GM19467 (cell line): Measurements from ENCODE around the gene HMGB4.

ENCODE experiments used
- ATAC-seq: cut with Tn5 transposase; IDR thresholded peaks from one replicate; pipeline ENCODE4 v1.9.1; 2021; ENCODE audit warnings: mild to moderate bottlenecking, moderate library complexity; ENCODE audit not compliant: unreplicated experiment

HMGB4 gene

GRCh38 chr1:33846861-33847260 is 17.0 kb upstream of the HMGB4 start:
- no peak for ATAC-seq

DNA sequence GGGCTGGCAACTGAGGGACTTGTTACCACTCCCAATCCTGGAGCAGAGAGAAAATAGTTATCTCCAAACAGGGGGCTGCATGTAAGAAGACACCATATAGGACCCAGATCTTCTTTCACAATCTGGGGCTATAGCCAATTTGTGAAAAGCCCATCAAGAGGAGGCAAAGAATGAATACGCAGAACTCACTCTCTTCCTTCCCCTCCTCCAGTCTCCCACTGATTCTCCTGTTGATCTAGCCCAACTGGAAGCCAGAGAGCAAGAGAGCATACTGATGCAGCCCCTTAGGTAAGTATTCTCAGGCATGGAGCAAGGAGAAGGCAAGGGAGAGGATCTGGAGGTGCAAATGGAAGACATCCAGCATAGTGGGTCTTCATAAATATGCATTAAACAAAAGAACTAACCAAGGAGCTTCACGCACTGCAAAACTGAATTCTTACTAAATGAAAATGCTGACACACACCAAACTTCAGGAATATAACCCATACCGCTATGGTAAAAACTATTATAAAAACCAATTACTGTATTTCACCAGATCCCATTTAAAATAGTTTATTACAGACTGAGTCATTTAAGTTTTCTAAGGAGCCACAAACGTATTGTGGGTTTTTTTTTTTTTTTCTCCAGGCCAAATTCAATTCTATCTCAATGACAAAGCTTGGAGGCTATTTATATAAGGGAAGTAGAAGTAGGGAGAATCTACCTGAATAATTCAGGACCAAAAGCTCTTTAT is 15.5 kb upstream of the HMGB4 start:
- ATAC-seq = no peak

GRCh38 chr1:33849211-33849610 is 14.7 kb upstream of the HMGB4 start:
- no peak for ATAC-seq

DNA sequence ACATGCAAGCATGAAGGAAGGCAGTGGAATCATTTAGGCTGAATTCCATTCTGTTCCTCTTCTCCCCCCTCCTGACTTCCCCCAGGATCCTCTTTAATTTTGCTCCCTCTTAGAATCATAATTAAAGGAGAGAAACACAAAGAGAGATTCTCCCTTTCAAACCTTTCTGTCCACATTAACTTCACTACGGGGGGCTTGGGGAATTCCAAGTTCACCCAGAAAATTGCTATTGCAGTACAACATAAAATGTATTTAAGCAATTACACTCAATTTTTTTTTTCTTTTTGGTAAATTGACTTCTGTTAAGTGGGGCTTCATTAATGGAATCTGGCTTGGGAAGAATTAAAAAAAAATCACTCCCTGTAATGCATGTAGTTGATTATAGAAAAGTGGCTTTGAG is 13.4 kb upstream of the HMGB4 start:
- ATAC-seq = no peak

DNA sequence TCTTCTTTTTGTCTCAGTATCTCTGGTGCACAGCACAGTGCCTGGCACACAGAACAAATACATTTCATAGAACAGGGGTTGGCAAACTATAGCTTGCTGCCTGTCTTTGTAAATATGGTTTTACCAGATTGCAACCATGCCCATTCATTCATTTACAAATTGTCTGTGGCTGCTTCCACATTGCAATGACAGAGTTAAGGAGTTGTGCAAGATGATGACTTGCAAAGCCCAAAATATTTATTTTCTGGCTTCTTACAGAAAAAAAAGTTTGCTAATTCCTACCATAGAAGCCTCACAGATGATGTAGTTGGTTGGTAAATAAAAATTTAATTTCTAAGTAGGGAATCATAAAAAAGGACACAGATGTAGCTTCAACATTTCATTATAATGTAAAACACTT is 11.2 kb upstream of the HMGB4 start:
- ATAC-seq = no peak

GRCh38 chr1:33853431-33853830 is 10.4 kb upstream of the HMGB4 start:
- no peak for ATAC-seq

DNA sequence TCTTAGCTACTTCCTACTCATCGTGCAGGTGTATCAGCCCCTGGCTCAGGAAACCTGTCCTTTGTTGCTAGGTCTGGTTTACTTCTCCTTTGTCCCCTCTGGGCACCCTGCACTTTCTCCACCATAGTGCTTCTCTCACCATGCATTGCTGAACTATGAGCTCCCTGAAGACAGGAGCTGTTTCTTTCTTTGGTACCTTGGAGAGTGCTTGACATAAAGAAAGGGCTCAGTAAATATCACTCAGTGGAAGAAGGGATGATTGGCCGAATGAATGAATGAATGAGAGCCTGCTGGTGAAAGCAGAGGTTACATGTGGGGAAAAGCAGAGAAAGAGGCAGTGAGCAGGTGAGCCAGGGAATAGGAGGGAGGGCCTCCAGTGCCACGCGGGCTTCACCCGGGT is 9.8 kb upstream of the HMGB4 start:
- ATAC-seq = no peak

DNA sequence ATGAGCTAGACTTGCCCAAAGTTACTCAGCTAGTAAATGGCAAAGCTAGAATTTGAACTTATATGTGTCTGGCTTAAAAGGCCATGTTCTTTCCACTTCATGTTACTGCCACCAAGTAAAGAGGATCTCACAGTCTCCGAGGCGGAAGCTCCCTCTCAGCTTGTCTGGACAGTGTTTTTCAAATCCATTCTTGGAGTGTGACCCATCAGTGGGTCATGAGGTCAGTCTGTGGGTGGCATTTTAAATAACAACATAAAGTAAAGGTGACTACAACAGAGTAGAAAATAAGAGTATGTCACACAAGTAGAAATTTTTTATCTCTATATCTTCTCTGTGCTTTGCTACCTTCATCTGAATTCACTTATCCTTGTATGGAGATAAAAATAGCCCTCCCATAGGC is 3.2 kb upstream of the HMGB4 start:
- no peak for ATAC-seq

DNA sequence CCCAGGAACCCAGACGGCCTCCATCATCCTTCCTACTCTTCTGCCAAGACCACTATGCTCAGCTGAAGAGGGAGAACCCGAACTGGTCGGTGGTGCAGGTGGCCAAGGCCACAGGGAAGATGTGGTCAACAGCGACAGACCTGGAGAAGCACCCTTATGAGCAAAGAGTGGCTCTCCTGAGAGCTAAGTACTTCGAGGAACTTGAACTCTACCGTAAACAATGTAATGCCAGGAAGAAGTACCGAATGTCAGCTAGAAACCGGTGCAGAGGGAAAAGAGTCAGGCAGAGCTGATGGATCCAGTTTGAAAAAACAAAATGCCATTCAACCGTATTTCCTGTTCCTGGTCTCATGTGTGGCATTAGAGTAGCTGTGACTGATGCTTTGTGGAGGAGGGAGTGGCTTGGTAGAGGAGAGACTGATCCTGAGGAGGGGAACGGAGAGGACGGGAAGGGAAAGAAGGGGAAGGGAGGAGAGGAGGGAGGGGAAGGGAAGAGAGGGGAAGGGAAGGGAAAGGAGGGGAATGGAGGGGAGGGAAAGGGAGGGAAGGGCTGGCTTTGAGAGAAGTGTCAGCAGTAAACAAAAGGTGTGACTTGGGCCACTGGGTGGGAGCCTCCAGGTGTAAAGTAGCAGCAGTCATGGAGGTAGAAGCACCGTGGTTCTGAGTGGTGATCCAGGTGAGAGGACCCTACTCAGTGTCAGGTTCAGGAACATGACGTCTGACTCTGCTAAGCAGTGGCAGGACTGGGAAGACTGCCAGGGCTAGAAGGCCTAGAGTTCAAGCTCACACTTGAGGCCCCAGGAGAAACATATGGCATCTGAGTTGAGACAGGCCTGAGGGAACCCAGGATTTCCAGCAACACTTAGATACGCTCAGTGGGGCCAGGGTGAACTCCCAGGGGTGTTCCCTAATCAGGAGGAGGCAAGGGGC is 846 bp downstream of the HMGB4 start:
- no peak for ATAC-seq

DNA sequence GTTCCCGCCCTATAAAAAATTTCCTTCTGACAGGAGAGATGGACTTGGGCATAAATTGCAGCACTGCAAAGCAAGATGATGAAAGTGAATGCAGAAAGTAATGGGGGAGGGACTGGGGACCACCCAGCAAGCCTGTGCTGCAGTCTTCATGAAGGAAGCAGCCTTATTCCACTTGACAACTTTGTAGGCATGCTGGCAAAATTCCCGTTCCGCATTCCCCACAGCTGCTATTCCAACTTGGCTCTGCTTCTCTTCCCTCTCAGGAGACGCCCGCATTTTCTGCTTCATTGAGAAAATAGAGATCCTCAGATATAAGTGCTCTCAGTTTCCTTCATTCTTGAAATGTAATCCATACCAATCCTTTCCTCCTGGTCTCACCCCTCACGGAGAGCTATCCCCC is 2.4 kb downstream of the HMGB4 start:
- ATAC-seq = no peak

DNA sequence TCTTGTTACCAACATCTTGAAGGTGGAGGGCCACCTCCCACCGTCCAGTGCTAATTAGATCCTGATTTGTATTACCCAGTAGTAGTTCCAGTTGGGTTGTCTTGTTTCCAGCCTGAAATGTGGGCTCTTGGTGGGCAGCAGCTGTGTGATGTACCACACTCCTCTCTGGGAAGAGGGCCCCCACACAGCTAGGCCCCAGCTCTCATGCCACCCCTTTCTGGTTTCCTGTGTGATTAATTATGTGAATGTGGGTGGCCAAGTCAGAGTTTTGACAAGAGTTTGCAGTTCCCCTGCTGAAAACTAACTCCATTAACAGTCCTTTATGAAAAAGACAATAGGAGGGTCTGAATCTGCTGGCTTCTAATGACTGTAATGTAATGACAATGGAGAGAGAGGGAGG is 3.8 kb downstream of the HMGB4 start:
- ATAC-seq = no peak

GRCh38 chr1:33872275-33872674 is 8.4 kb downstream of the HMGB4 start:
- ATAC-seq = no peak

- no peak for ATAC-seq
Measured at GRCh38 chr1:33872683-33873082, 8.8 kb downstream of the HMGB4 start.

DNA sequence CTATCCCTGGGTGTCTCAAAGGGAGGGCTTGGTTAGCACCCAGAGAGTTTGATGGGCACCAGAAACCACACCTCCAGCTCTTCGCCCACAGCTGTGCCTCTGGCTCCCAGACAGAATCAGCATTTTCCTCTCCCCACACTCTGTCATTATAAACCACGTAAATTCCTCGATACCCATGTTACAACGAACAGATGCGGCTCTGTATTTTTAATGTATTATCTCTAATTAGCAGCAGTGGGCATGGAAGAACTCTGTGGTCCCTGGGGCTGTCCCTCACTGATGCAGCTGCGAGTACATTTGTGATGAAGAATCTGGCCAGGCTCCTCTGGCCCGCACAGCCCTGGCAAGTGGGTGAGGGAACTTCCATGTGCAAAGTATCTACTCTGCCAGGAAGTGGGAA is 10.8 kb downstream of the HMGB4 start:
- ATAC-seq = no peak

- no peak for ATAC-seq
Measured at GRCh38 chr1:33875862-33876261, 12.0 kb downstream of the HMGB4 start.

DNA sequence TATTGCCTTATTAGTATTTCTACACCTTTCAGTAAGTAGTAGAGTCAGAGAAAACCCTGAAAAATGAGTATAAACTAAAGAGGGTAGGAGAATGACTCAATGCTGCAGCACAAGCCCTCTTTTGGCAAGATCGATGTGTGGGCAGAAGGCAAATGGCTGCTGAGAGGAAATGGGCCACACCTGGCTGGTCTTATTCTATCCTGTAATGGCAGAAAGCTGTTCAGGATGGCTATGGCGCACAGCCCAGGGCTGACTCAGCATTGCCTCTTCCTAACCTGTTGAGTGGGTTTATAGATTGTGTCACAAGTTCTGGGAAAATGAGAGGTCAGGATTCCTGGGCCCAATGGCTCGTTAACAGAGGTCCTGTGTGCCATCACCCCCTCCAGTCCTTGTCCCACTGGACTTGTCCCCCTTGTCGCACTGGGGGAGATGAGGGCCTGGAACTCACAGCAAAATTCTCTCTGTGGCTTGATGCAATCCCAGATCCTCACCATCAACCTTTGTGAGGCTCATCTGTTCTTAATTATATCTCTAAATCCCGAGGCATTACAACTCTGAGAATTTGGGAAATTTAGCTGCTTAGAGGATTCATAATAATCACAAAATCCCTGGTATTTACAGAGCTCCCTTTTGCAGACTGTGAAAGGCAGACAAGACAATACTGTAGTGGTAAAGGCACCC is 13.2 kb downstream of the HMGB4 start:
- no peak for ATAC-seq

DNA sequence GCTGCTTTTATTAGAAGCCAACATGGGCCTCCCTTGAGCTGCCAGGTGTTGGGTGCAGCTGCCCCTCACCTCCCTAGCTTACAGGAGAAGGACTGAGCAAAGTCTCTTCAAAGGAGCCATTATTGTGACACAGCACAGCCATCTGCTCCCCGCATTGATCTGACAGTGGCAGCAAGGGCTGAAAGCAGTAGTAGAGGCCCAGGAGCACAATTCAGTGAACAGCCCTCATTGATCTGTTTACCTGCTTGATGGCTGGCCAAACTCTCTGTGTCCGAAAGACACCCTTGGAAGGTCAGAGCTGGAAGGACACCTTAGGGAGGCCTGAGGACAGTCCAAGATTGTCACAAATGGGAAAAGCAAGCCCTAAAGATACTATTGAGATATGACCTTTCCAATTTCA is 14.5 kb downstream of the HMGB4 start:
- no peak for ATAC-seq

- no peak for ATAC-seq
Measured at GRCh38 chr1:33880305-33880704, 16.4 kb downstream of the HMGB4 start.

DNA sequence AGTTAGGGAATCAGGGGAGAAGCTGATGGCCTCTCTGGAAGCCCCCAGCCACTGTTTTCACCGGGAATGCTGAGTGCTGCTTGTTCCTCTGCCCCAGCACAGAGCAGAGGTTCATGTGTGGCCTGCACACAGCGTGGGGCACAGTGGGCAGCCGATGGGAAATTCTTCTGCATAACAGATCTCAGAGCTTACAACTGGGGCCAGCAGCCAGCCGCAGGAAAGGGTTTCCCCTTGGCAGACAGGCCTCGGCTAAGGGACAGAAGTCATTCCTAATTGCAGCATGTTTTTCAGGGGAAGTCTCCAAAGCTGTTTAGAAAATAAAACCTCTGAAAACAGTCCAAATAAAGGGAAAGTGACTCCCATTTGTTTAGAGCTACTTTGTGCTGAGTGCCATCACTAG is 22.6 kb downstream of the HMGB4 start:
- ATAC-seq = no peak

DNA sequence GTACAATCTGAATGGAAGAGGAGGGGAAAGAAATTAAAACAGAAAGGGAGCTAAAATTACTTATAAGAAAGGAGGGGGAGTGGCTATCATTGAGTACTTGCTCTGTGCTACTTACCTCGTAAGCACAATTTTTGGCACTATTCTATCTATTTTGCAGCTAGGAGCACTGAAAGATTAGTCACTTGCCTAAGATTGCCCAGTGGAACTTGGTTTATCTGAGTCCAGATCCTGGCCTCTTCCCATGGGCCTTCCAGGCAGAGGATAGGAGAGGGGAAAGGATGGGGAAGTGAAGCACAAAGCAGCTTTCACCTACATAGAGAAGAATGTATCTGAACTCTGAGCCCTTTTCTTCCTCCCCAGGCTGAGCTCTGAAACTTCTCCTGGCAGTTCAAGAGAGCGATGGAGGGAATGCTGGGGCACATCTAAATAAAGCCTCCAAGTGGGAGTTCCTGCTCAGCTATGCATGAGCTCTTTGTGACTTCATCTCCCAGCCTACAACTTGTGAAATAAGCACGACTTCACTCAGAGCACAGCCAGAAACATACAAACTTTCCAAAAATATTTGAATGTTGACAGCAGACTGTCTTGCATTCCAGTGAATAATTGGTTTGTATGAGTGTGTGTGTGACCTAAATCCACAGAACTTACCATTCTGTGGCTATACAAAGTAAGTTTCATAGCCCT is 29.4 kb downstream of the HMGB4 start:
- no peak for ATAC-seq

- ATAC-seq = no peak
Measured at GRCh38 chr1:33895396-33895795, 31.5 kb downstream of the HMGB4 start.
